Measurements from ENCODE around the gene KAT2B. TPM values are rescaled to one million over a fixed set of nuclear protein-coding genes. Genes with fewer than 3 reads are reported as not detected.

KAT2B gene
- total and polyA plus RNA-seq, 2 of the 8 experiments (the other 6 are each of a cell fraction or from before 2014, with no cell fraction given): 0.24 to 0.91 TPM

- TF ChIP-seq KDM5A (IDR thresholded peaks at IDR 0.05; ENCODE audit: low read length): no peak
- TF ChIP-seq NRF1 (IDR thresholded peaks at IDR 0.05; ENCODE audit: low read depth, low read length): no peak
- TF ChIP-seq RXRA (IDR thresholded peaks at IDR 0.05; ENCODE audit: insufficient read depth, low read depth, low read length): no peak
- no peak for TF ChIP-seq MAFK (IDR thresholded peaks at IDR 0.05; ENCODE audit: low read depth, low read length)
- no peak for TF ChIP-seq GABPA (IDR thresholded peaks at IDR 0.05; ENCODE audit: borderline replicate concordance, insufficient read depth, low read length)
- no peak for TF ChIP-seq SIN3A (conservative IDR thresholded peaks at IDR 0.05 in 1 of 2, IDR thresholded peaks at IDR 0.05 in 1 of 2; ENCODE audit: low read depth in 1 of 2, low read length in 2 of 2)
Measured at GRCh38 chr3:20043396-20043795, 3.1 kb downstream of the KAT2B start (continued).
